Activated CD4-positive, alpha-beta T cell treated with anti-CD3 and anti-CD28 coated beads for 1 hour (primary cell): Measurements from ENCODE around the gene NOP9.

ENCODE experiments used
- DNase-seq: peaks from one replicate; pipeline ENCODE4 v3.0.0-alpha.2; 2020

NOP9 gene

DNA sequence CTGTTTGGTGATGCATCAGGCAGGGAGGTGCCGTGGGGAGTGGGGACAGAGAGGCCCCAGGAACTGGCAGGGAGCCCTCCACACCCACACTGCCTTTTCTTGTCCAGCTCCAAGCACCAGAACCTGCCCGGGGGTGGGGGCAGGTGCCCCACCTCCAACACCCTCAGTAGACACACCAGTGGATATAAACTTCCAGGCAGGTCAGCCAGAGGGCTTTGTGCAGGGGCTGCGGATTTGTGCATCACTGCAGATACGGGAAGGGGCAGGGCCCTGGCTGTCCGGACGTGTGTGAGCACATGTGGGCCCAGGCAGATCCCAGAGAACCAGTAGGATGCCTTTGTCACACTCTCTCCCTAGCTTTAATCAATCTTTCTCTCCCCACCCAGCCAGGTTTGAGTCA lies 35.4 kb upstream of the NOP9 start:
- DNase-seq = no peak

DNA sequence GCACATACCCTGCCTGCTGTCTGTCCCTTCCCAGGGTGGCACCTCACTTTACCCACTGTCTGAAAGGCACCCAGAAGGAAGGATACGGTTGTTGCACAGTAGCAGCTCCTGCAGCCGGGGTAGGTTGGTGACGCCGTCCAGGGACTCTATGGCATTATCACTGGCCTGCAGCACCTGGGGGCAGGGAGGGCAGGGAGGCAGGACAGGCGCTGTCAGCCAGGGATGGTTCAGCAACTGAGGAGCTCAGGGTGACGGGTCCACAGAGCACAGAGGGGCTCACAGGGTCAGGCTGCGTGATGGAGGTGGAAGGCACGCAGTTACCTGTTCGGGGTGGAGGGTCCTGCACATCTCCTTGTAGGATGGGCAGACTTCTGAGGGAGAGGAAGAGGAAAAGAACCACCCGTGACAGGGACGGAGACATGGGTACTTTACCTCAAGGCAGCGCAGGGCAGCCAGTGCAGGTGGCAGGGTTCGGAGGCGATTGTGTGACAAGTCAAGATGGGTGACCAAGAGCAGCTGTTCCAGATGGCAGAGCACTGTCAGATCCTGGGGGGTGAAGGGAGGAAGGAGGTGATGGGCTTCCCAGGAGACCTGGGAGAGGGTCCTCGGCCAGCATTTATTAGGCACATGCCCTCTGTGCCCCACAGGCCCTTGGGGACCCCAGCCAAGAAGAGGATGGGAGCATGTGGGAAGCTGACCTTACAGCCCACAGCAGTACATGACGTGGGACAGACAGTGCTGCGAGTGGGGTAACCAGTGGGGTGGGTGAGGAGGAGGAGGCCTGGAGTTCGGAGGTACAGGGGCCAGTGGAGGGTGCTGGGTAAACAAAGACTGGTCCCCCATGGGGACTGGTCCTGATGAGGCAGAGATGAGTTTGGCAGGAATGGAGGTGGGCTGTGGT lies 33.1 kb upstream of the NOP9 start:
- no peak for DNase-seq

- DNase-seq = no peak
These were observed 32.1 kb upstream of the NOP9 start for GRCh38 chr14:24267516-24267915.

DNA sequence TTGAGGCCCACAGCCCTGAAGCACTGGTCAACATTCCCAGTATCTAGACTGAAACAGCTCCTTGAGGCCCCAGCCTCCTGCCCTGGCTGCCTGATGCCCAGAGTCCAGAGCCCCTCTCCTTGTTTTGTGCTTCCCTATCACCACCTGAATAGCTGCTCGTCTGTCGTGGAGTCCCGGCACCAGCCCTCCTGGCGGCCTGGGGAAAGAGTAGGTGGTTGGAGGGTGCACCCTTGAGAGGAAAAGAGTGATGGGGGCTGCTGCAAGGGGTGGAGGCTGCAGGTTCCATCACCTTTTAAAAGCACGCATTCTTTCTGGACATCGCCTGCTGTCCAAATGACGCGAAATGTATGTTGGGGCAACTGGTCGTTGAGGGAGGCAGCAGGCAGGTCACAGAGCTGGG lies 31.4 kb upstream of the NOP9 start:
- DNase-seq = no peak

DNA sequence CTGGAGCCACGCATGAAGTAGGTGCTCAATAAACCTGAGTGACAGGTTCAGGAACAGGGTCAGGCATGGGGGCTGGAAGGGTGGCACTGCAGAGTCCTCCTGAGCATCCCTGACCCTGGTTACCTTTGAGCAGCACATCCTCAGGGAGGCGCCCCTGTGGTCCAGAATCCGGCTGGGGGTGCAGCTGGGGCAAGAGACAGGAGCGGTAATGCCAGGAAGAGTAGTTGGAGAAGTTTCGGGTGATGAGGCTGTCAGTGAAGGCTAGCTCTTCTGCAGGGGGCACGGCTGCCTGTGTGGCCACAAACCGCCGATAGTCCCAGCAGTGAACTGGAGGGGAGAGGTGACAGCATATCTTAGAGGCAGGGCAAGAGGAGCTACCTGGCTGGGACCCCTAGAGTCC lies 30.3 kb upstream of the NOP9 start:
- DNase-seq = no peak

GRCh38 chr14:24269910-24270536 lies 29.6 kb upstream of the NOP9 start:
- DNase-seq = no peak

DNA sequence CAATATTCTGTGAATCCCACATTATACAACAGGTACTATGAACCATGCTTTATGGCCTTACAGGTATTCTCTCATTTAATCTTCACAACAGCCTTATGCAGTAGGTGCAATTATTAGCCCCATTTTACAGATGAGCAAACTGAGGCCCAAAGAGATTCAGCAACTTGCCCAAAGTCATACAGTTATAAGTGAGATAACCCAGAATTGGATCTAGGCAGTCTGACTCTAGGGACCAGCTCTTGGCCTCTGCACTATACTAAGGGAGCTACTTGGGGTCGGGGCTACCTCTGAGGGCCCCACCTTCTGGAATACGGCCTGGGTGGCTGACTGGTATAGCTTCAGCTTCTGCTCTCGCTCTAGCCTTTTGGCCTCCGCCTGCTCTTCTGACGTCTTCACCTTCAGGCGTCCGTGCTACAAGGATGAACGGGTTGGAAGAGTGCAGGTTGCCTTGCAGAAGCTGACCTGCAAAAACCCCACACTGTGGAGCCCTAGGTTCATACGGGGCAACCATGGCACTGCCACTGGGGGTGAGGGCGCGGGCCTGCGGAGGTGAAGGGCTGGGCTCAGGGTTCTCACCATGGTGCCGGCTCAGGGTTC lies 29.0 kb upstream of the NOP9 start:
- DNase-seq = no peak

DNA sequence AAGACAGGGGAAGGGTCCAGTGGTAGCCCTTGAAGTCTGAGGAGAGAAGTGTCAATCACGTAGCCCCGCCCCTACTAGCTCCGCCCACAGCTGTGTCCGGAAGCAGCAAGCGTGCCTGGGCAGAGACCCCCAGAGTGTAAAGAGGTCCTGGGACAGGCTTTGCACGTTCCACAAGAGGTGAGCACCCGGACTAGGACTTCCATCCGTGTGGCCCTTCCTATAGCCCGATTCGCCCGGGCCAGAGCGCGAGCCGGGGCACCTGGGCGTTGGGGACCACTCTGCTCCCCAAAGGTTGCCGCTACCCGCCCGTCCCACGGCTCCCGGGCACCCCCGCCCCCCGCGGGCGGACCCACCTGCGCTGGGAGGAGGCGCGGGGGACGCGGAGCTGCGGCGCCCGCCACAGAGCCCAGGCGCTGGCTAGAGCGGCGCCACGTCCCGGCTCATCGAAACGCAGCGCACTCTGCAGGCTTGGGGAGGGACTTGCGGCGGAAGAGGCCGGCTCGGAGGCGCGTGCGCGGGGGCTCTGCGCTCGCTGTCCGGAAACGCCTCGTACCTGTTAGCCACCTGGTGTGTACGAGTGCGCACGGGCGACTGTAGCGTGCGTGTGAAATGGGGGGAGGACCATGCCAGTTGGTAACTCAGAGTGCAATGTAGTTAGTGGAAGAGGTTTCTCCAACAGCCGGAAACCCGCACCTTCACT lies 28.4 kb upstream of the NOP9 start, which contains the start of gene RABGGTA:
Gene RABGGTA (minus strand): TSS at position 464 of the 700 bp plus-strand sequence. CDS start 482 bp downstream, outside the sequence.
- peak; percentile 88 for DNase-seq

GRCh38 chr14:24271834-24272263 lies 27.8 kb upstream of the NOP9 start:
- no peak for DNase-seq

GRCh38 chr14:24272467-24272866 lies 27.2 kb upstream of the NOP9 start:
- DNase-seq = no peak

- no peak for DNase-seq
These were observed 26.1 kb upstream of the NOP9 start for GRCh38 chr14:24273422-24273998.

DNA sequence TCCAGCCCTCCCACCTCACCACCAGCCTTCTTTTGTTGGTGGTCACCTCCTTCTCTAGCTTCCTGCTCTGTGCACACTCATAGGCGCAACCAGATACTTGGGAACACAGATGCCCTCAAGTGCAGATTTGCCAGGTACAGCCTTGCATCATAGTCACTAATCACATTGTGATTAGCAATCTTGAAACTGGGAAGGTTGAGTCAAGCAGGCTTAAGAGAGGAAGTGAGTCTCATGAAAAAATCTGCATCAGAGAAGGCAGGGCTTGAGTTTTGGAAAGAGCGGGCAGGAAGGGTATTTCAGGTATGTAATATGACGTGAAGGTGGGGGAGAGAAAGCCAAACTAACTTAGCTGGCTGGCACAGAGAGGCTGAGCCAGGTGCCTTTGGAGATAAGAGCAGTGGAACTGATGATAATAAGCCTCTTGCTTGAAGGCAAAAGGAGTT lies 25.5 kb upstream of the NOP9 start:
- DNase-seq = peak; percentile 27

DNA sequence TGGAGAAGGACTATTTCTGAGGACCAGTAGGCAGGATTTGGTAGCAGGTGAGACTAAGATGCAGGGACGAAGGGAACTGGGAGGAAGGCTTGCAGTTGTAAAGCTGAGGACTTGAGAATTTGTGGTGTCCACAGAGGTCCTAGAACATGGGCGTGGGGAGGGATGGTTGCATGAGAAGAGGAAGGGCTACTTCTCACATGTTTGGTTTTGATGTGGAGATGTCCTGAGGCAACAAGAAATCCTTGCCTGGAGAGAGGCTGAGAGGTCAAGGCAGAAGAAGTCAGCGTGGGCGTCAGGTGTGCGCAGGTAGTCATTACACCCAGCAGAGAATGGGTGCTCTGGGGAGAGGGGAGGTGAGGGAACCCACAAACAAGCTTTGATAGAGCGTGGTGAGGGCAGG lies 22.6 kb upstream of the NOP9 start:
- DNase-seq = no peak

- DNase-seq = no peak
These were observed 21.9 kb upstream of the NOP9 start for GRCh38 chr14:24277606-24278321.

DNA sequence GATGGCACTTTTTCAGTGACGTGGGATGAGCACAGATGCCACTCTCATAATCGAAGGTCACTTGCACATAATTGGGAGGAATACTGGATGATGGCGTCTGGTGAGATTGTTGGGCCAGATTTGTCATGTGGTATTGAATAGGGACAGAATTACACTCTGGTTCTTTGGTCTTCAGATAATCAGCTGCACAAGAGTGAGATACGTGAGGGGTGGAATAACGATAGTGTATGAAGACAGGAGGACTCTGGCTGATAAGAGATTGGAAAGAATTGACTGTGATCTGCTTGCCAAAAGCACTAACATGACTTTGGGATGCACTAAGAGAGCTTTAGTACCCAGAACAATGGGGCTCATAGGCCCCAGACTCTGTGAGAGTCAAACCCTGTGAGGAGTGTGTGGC lies 21.2 kb upstream of the NOP9 start:
- no peak for DNase-seq

DNA sequence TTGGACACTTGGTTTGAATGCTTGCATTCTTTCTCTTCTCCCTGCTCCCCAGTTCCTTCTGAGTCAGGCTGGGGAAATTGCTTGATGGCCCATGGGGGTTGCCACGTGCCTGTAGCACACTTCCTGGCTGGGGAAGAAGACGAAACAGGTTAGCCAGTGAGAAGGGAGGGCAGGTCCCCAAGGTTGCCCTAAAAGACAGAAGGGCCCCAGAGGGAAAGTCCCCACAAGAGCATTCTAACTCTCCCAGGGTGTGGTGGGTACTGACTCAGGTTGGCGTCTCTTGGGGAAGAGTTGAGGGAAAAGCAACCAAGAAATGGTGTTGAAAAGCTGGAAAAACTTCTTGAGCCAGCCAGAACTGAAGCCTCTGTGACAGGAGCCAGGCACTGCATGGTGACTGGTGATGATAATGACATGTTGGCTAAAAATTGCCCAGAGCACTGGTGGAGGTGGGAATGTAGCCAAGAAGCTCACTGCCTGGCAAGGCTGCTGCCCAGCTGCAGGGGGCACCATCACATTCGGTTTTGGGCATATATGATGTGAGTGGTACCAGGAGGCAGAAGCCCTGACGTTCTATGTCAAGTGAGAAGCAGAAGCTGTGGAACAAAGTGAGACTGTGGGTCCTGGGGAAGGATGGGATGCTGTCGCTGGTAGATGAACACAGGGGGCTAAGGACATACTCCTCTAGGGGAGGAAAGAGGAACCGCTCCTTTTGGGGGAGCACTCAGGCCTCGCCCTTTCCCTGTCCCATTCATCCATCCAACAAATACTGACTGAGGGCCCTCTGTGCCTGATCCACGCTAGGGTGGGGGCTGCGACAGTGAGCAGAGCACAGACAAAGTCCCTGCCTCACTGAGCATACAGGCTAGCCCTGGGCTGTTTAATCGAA lies 20.1 kb upstream of the NOP9 start:
- peak; percentile 26 for DNase-seq

DNA sequence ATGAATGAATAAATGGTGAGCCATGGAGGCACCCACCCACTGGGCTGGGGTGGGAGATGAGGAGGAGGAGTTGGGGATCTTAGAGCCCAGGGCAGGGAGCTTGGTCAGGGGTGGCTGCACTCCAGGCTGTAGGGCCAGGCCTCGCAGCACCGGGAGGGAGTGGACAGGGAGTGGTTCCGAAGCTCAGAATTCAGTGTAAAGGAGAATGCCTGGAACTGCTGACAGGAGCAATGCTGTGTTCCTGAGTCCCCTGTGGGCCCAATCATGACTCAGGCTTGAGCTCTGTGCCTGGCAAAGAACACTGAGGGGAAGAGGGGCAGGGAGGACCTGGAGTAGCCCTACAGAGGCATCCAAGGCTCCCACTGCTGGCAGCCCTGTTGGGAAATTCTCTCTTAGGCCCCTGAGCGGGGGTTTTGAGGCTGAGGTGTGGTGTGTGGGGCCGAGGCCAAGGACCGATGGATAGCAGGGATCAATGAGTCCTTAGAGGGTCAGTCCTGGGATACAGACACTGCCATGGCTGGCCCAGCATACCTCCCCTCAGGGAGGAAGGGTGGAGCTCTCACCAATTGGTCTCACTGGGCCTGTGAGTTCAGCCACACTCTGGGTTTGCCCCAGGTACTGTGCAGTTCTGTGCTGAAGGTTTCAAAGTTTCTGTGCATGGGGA lies 18.7 kb upstream of the NOP9 start:
- DNase-seq = no peak

- DNase-seq = no peak
These were observed 18.0 kb upstream of the NOP9 start for GRCh38 chr14:24281636-24282035.

DNA sequence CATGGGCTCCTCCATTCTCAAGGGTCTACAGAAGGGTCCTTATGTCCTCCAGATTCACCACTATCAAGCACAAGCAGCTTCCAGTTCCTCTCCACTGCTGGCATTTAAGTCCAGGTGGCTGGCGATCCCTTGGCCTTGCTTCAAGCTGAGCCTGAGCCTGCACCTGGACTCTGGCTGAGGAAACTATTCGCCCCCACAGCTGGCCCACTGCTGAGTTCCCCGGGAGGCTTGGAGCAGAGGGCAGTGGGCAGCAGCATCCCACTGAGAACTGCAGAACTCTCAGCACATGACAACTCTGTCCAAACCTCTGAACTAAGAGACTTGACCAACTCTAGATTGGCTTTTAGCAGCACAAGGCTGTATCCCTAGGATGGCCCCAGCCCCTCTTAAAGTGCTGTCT lies 16.9 kb upstream of the NOP9 start:
- no peak for DNase-seq

DNA sequence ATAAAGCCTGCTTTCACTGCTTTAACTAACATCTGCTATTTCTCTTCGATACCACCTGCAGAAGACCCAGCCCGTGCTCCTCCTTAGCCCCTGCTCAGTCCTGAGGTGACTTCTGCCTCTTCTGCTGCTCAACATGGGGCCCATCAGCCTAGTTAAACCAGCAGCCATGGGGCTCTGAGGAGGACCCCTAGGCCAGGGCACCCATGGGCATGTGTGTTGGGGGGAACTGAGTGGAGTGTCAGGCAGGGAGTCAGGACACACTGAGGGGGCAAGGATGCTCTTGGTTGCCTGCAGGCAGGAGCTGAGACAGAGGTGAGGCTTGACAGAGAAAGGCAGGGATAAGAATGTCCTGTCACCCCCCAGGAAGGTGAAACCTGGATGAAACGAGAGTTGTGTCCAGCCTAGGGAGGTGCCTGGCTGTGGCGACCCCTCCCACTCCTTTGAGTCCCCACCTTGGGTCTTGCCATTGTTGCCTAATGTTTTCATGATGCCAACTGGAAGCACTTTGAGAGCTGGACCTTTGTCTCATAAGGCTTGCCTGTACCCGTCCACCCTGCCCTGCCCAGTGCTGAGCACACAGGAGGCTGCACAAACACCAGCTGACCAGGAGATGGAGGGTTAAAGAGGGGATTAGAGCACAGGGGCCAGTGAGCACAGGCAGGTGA lies 15.7 kb upstream of the NOP9 start:
- DNase-seq = no peak
